ENCODE measurements around the gene RPS6KA2.

DNA sequence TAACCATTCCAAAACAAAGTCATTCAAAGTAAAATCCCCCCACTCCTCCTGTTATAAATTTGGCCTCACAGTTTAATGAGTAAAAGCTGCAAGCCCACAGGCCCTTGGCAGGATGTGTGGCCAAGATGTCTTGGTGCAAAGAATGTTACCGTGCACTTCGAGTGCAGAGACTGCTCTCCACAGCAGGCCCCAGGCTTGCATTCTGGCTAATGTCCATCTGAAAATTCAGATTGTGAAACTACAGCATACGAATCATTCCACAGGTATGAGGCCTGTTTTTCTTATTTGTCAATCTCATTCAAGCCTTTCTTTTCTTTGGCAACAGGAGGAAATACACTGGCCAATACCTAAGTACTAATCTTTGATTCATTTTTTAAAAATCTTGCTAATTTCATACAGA is 7.1 kb downstream of the RPS6KA2 start:
- TF ChIP-seq, protein P1, sequence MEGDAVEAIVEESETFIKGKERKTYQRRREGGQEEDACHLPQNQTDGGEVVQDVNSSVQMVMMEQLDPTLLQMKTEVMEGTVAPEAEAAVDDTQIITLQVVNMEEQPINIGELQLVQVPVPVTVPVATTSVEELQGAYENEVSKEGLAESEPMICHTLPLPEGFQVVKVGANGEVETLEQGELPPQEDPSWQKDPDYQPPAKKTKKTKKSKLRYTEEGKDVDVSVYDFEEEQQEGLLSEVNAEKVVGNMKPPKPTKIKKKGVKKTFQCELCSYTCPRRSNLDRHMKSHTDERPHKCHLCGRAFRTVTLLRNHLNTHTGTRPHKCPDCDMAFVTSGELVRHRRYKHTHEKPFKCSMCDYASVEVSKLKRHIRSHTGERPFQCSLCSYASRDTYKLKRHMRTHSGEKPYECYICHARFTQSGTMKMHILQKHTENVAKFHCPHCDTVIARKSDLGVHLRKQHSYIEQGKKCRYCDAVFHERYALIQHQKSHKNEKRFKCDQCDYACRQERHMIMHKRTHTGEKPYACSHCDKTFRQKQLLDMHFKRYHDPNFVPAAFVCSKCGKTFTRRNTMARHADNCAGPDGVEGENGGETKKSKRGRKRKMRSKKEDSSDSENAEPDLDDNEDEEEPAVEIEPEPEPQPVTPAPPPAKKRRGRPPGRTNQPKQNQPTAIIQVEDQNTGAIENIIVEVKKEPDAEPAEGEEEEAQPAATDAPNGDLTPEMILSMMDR (IDR thresholded peaks at IDR 0.05), result no peak
- TF ChIP-seq POLR2A (IDR thresholded peaks at IDR 0.05), result no peak
